ENCODE data around the gene FBXO44. TPM values are rescaled to one million over a fixed set of nuclear protein-coding genes. Genes with fewer than 3 reads are reported as not detected.

The FBXO44 gene
- total RNA-seq, 1 experiment from 2014 or later: 4.7 TPM

DNA sequence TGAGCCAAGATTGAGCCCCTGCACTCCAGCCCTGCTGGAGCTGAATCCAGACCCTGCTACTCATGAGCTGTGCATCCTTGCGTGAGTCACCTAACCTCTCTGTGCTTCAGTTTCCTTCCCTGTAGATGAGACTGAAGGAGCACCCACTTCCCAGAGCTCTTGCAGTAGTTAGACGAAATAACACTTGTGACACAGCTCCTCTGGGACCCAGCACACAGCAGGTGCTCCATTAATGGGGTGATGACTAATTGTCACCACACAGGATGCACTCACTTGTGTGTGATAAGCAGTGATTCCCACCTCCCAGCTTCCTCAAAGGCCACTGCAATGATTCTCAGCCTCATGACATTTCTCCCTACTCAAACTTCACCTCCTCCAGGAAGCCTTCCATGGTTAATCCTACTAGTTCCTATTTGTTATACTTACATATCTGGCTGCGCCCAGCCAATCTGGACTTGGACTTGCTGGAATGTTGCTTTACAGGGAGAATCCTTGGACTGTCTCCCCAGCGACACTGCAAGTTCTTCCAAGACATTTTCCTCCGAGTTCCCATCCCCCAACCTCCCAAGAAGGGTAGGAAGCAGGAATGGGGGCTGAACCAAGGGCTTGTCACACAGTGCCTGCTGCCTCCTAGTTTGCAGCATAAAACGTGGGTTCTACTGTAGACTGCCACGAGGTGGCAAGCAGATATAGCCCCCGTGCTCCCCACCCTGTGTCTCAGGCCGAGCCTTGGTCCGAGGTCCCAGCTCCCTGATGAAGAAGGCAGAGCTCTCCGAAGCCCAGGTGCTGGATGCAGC is 54.1 kb downstream of the FBXO44 start:
- DNase-seq (ENCODE audit: low read depth): no peak

DNA sequence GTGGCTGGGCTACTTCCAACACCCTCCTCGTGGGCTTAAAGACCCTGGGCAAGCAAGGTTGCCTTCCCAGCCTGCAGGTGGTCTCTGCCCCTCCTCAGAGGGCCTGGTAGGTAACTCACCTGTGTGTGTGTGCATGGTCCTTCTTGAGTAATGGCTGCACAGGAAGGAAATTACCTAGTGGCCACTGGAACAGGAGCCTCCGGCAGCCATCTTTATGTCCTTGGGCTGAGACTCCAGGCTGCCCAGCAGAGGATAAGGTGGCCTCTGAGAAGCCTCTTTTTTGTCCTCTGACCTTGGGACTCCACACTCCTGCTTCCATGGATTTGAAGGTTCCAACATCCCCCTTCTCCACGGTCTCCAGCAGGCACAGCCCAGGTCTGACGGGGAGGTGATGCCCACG is 56.8 kb downstream of the FBXO44 start:
- DNase-seq (ENCODE audit: low read depth): no peak

DNA sequence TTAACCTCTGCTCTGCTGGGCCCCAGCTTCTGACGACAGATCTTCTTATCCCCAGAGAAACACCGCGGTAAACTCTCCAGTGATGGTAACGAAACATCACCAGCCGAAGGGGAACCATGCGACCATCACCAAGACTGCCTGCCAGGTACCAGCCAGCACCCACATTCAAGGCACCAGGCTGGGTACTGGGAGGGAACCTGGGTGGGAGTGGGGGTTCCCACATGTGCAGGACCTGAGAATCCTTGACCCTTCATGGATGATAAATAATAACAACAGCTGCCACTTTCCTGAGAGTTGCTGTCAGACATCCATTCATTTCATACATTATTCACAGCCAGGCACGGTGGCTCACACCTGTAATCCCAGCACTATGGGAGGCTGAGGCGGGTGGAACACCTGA is 57.6 kb downstream of the FBXO44 start:
- no peak for DNase-seq (ENCODE audit: low read depth)

Other genes with a start within 250 kb of the FBXO44 start
- gene DISP3, start 175.7 kb upstream of the FBXO44 start, total RNA-seq (2014; rRNA removed; shearing (Covaris generic)): not detected in 2 replicates
- 0.10 and 0.36 TPM in 2 replicates for gene FBXO2, start 448 bp upstream of the FBXO44 start, total RNA-seq (2014; rRNA removed; shearing (Covaris generic))
- 2.3 and 2.9 TPM in 2 replicates for gene FBXO6, start 9.3 kb downstream of the FBXO44 start, total RNA-seq (2014; rRNA removed; shearing (Covaris generic))
- gene MAD2L2, start 26.3 kb downstream of the FBXO44 start, total RNA-seq (2014; rRNA removed; shearing (Covaris generic)): 143 and 155 TPM in 2 replicates
- under 0.01 and 0.10 TPM in 2 replicates for gene DRAXIN, start 36.8 kb downstream of the FBXO44 start, total RNA-seq (2014; rRNA removed; shearing (Covaris generic))
- 53.5 and 94.5 TPM in 2 replicates for gene AGTRAP, start 81.3 kb downstream of the FBXO44 start, total RNA-seq (2014; rRNA removed; shearing (Covaris generic))
- gene C1orf167, start 107.3 kb downstream of the FBXO44 start, total RNA-seq (2014; rRNA removed; shearing (Covaris generic)): not detected in 2 replicates
- gene MTHFR, start 151.1 kb downstream of the FBXO44 start, total RNA-seq (2014; rRNA removed; shearing (Covaris generic)): 3.2 and 3.4 TPM in 2 replicates
- 5.5 and 6.2 TPM in 2 replicates for gene CLCN6, start 151.3 kb downstream of the FBXO44 start, total RNA-seq (2014; rRNA removed; shearing (Covaris generic))
- not detected in 2 replicates for gene NPPA, start 192.9 kb downstream of the FBXO44 start, total RNA-seq (2014; rRNA removed; shearing (Covaris generic))
- gene NPPB, start 204.1 kb downstream of the FBXO44 start, total RNA-seq (2014; rRNA removed; shearing (Covaris generic)): not detected in 2 replicates

All from RPMI7951 (cell line).